ENCODE results near the gene CHST11.
A peak's percentile ranks its signal among the peaks of the same experiment; 100 is the strongest.

CHST11 gene

GRCh38 chr12:104456417-104456949 lies at the start of gene CHST11:
Gene CHST11, plus strand, starts transcription at chr12:104456948.
- DNase-seq: peak; percentile 60

- DNase-seq: no peak
These were observed 49.3 kb upstream of the CHST11 start for GRCh38 chr12:104407438-104407837.

DNA sequence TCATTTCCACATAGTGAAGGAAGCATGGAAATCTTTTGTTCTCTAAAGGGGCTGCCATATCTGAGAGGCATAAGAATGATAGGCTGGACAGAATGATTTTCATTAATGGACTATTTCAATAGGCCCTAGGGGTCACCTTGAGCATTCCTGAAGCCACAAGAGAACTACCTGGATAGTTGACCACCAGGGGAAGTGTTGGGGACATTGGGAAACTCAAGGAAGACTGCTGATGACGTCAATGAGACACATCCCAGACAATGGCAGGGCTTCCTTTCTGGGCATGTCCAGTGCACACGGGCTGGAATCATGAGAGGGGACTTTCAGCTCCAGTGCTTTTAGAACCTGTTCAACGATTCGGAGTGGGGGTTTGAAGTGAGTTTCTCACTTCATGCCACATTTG lies 48.8 kb upstream of the CHST11 start:
- no peak for DNase-seq

DNA sequence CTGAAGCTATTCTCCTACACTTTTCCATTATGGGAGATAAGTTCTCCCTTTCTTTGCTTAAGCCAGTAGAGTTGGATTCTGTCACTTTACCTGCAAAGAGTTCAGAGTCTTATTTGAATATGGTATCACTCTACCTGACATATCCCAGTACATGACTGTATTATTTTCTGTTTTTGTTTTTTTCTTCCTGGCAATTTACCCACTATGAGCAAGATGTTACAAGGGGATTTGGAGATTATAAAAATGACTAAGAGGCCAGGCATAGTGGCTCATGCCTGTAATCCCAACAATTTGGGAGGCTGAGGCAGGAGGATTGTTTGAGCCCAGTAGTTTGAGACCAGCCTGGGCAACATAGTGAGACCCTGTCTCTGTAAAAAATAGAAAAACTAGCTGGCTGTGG lies 46.4 kb upstream of the CHST11 start:
- no peak for DNase-seq

DNA sequence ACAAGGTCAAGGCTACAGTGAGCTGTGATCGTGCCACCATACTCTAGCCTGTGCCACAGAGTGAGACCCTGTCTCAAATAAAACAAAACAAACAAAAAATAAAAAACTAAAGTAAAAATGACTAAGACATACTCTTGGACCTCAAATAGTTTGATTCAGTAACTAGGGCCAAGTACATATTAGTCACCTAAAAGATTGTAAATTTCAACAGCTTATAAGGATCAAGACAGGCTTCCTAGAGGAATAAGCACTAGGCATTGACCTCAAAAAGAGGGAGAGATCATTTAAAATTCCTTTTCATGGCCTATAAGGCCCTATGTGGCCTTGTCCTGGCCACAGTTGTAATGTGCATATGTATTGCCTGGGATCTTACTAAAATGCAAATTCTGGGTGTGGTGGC lies 46.0 kb upstream of the CHST11 start:
- no peak for DNase-seq

- DNase-seq: no peak
These were observed 44.7 kb upstream of the CHST11 start for GRCh38 chr12:104411826-104412641.

- DNase-seq: no peak
These were observed 44.1 kb upstream of the CHST11 start for GRCh38 chr12:104412681-104413080.

DNA sequence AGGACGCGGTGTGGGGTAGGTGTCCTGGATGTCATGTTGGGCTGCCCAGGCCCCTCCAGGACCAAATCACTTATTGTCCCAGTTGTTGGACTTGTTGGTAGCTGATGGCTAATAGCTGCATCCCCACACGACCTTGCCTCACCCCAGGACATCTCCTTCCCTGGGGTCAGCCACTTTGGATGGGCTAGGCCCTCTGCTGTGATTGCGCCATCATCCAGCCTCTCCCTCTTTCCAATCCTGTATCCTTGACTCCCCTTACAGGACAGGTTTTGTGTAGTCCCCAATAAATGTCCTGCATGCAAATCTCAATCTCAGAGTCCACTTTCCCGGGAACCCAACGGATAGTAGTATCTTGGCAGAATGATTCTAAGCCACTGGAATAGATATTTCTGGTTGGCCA lies 43.4 kb upstream of the CHST11 start:
- no peak for DNase-seq

- no peak for DNase-seq
These were observed 42.0 kb upstream of the CHST11 start for GRCh38 chr12:104414581-104415341.

GRCh38 chr12:104415342-104415980 lies 41.3 kb upstream of the CHST11 start:
- DNase-seq: no peak

GRCh38 chr12:104416136-104416535 lies 40.6 kb upstream of the CHST11 start:
- DNase-seq: no peak

GRCh38 chr12:104416585-104416984 lies 40.2 kb upstream of the CHST11 start:
- DNase-seq: no peak

DNA sequence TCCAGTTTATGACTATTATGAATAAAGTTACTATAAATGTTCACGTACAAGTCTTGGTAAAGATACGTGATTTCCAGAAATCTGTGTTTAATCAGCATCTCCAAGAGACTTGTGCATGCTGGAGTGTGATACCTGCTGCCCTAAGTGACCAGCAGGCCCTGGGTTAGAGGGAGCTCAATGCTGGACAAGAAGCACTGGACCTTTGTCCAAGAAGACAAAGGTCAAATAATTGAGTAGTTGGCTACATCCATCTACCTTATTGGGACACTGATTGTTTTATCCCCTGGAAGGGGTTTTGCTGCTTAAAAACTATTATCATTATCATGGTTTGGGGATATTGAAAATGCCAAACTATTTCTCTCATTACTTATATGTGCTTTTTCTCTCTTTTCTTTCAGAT lies 37.0 kb upstream of the CHST11 start:
- DNase-seq: no peak

GRCh38 chr12:104420868-104421267 lies 35.9 kb upstream of the CHST11 start:
- DNase-seq: no peak

DNA sequence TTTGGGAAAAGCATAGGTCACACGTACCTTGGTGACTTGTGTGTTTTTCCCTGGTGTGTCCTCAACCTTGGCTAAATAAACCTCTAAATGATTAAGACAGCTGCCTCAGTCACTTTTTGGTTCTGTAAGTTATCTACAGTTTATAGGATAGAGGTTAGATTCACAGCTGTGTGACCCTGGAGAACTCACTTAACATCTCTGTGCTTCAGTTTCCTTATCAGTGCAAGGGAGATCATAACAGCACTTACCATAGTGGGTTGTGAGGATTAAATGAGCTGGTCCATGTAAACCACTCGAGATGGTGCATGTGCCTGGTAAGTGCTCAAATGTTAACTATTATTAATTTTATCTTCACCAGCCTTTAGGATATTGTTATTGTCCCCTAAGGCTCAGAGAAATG lies 35.4 kb upstream of the CHST11 start:
- no peak for DNase-seq

- DNase-seq: no peak
These were observed 34.3 kb upstream of the CHST11 start for GRCh38 chr12:104422441-104422840.

GRCh38 chr12:104423273-104423672 lies 33.5 kb upstream of the CHST11 start:
- DNase-seq: no peak

DNA sequence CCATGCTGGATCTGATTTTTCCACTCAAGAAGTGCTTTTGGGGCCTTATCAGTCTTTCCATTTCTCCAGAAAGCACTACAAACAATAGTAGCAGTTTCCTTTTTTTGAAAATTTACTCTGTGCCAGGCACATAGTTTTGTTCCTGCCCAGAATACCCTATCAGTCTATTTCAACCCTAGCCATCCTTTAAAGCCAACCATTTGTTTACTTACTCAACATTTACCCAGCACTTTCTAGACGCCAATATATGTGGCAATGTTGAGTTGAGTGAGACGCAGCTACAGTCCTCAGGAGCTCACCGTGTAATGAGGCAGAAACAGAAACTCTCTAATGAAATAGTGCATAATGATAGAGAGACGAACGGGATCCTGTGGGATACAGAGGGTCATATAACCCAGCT lies 32.9 kb upstream of the CHST11 start:
- no peak for DNase-seq

- no peak for DNase-seq
These were observed 31.8 kb upstream of the CHST11 start for GRCh38 chr12:104424955-104425354.

GRCh38 chr12:104425614-104426013 lies 31.1 kb upstream of the CHST11 start:
- no peak for DNase-seq

DNA sequence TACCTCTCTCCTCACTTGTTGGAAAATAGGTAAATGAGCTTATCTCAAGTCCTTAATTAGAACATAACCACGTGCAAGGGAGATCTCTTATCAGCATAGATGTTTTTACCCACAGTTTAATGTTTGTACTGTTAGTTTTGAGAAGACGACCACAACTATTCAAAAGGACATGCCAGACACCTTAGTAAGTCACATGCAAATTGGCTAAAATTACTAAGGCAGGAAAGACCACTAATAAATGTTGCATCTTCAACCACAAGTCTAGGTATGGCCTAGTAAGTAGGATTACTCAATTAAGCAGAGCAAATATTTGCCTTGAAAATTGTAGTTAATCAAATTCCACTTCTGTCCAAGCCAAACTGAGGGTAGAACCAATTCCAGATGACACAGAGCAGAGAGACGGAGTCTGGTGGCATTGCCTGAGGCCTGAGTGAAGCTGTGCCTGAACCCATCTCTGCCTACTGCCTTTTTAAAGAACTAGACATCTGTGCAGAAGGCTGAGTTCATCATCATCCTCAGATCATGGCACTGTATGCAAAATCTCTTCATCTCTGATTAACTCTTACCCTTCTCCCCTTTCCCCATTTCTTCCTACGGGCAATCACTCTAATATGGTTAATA lies 29.7 kb upstream of the CHST11 start:
- no peak for DNase-seq

DNA sequence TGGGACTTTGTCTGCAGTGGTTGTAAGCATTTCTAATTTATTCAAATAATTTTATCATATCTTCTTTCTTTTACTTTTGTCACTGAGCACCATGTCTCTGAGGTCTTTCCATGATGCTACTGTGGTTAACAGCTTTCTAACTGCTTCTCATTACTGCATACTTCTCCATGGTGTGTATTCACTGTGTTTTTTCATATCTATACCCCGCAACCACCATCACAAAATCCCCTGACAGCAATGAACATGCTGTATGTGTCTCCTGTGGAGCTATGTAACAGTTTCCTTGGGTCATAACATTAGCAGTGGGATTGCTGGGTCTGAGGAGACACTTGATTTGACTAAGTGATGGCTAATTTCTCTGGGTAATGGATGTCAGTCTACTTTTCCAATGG lies 29.2 kb upstream of the CHST11 start:
- DNase-seq: no peak

DNA sequence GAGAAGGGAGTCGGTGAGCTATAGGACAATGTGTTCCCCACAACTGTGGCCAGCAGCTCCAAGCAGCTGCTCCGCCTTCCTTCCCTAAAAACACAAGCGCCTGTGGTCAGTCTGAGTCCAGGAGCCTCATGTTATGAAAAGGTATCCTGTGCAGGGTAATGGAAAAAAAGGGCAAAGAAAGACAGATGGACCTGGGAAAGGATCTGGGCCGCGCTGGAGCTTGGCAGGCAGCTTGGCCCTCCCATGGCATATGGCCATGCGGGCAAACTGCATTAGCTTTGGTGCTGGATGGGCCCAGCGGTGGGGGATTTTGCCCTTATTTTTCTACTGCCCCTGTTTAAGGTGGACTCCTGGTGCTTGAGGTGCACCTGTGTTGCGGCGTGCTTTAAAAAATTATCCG lies 23.7 kb upstream of the CHST11 start:
- peak; percentile 35 for DNase-seq

All from DMS 273 treated with DMSO at 0.1 percent for 48 hours (cell line).